Colonic mucosa (tissue), 4 donors: ENCODE measurements around the gene MMP12. TPM values are rescaled to one million over a fixed set of nuclear protein-coding genes. Genes with fewer than 3 reads are reported as not detected.

ENCODE experiments used
- DNase-seq: peaks from one replicate; pipeline ENCODE4 v3.0.0-alpha.2; 2020
- H3K27ac ChIP-seq: fragments of 200-600 bp; one replicate; pipeline ENCODE4 v1.8.0; 2021
- H3K27me3 ChIP-seq: fragments of 200-600 bp; one replicate; pipeline ENCODE4 v1.8.0; 2021
- H3K36me3 ChIP-seq: fragments of 200-600 bp; one replicate; pipeline ENCODE4 v1.8.0; 2021
- H3K4me1 ChIP-seq: fragments of 200-600 bp; one replicate; pipeline ENCODE4 v1.8.0; 2021; ENCODE audit warnings: mild to moderate bottlenecking
- H3K4me3 ChIP-seq: fragments of 200-600 bp; one replicate; pipeline ENCODE4 v1.8.0; 2021
- H3K9ac ChIP-seq, 2 donors: one replicate each; pipeline ENCODE4 v1.7.0; 2013; ENCODE audit warnings: control low read depth in 2 of 2, low read depth in 2 of 2, low read length in 2 of 2
- H3K9me3 ChIP-seq: fragments of 200-600 bp; one replicate; pipeline ENCODE4 v1.8.0; 2021
- CTCF ChIP-seq: fragments of 200-600 bp; IDR thresholded peaks from one replicate; pipeline ENCODE4 v1.8.0; 2022; ENCODE audit warnings: antibody characterized with exemption, mild to moderate bottlenecking
- intact Hi-C: fragments of 100-400 bp; cut with DNase I; formaldehyde crosslinking; loops from one replicate; pipeline ENCODE4 v1.14.1; 2022
- total RNA-seq, 2 donors: library from RNA; stranded (reverse); fragmentation: NEBNext Ultra II Directional in 1 of 2; extraction: Animal tissue kit (Norgen Biotek cat#: 25700) in 1 of 2; gene quantifications; one replicate each; pipeline ENCODE4 v1.2.1, GENCODE V29; 2021
- donor health status: healthy.
- donor health status: DM: no; HTN: no; CAD: no.
- donor health status: DM: no; HTN: no; CAD: no.

Gene MMP12
- total RNA-seq, 2 donors from 2014 or later = 2.3 to 11.7 TPM

GRCh38 chr11:102837646-102838045 is 37.1 kb downstream of the MMP12 start:
- H3K4me1 ChIP-seq = no peaks in the 10 kb centered on the region
- no peak overlapping the region for H3K27ac ChIP-seq
- H3K9me3 ChIP-seq = no peaks in the 10 kb centered on the region
- no peak overlapping the region for H3K4me3 ChIP-seq
- no peaks in the 10 kb centered on the region for H3K36me3 ChIP-seq
- TF ChIP-seq CTCF = no peak
- intact Hi-C loops = no loop called here
- H3K27me3 ChIP-seq = no peaks in the 10 kb centered on the region
- no peak overlapping the region for H3K9ac ChIP-seq
- no peak for DNase-seq

- intact Hi-C loops = no loop called here
- Histone ChIP-seq H3K27ac (no peak overlapping the region), H3K9ac (no peak overlapping the region), H3K4me3 (no peak overlapping the region), H3K36me3 (no peaks in the 10 kb centered on the region), H3K4me1 (no peaks in the 10 kb centered on the region), H3K27me3 (no peaks in the 10 kb centered on the region), H3K9me3 (no peaks in the 10 kb centered on the region)
- no peak for DNase-seq
- TF ChIP-seq CTCF = no peak
These were observed 37.6 kb downstream of the MMP12 start for GRCh38 chr11:102837156-102837555.

GRCh38 chr11:102836290-102836875 is 38.4 kb downstream of the MMP12 start:
- H3K4me3 ChIP-seq = no peak overlapping the region
- no peak for TF ChIP-seq CTCF
- no peaks in the 10 kb centered on the region for H3K36me3 ChIP-seq
- H3K27ac ChIP-seq = no peak overlapping the region
- H3K9ac ChIP-seq = no peak overlapping the region
- intact Hi-C loops = no loop called here
- H3K9me3 ChIP-seq = no peaks in the 10 kb centered on the region
- no peaks in the 10 kb centered on the region for H3K4me1 ChIP-seq
- no peak for DNase-seq
- no peaks in the 10 kb centered on the region for H3K27me3 ChIP-seq

- TF ChIP-seq CTCF = no peak
- H3K27me3 ChIP-seq = no peaks in the 10 kb centered on the region
- DNase-seq = no peak
- no peak overlapping the region for H3K4me3 ChIP-seq
- intact Hi-C loops = loop anchor here (5.0 kb wide), 1 partner anchor 109 kb away; no protein-coding TSS in a partner anchor
- no peaks in the 10 kb centered on the region for H3K36me3 ChIP-seq
- H3K9ac ChIP-seq = no peak overlapping the region
- H3K4me1 ChIP-seq = no peaks in the 10 kb centered on the region
- no peak overlapping the region for H3K27ac ChIP-seq
- no peaks in the 10 kb centered on the region for H3K9me3 ChIP-seq
These were observed 41.1 kb downstream of the MMP12 start for GRCh38 chr11:102833731-102834130.

- no peak overlapping the region for H3K27ac ChIP-seq
- H3K9ac ChIP-seq = no peak overlapping the region
- H3K4me3 ChIP-seq = no peak overlapping the region
- no peak for TF ChIP-seq CTCF
- intact Hi-C loops = loop anchor here (5.0 kb wide), 1 partner anchor 110 kb away; no protein-coding TSS in a partner anchor
- H3K9me3 ChIP-seq = no peaks in the 10 kb centered on the region
- H3K4me1 ChIP-seq = no peaks in the 10 kb centered on the region
- no peak for DNase-seq
- H3K27me3 ChIP-seq = no peaks in the 10 kb centered on the region
- no peaks in the 10 kb centered on the region for H3K36me3 ChIP-seq
These were observed 42.2 kb downstream of the MMP12 start for GRCh38 chr11:102832612-102833011.
